T follicular helper cell (primary cell): ENCODE measurements around the gene DCT.
"Not testable (repeated sequence)": the region's sequence is repeated elsewhere in the genome, so short reads cannot be mapped to it uniquely, and the experiment has no call there.

Experiments used
- DNase-seq: peaks from one replicate; pipeline ENCODE4 v3.0.0-alpha.2; 2020; ENCODE audit warnings: low read depth
- total RNA-seq, 2 experiments: gene quantifications; one replicate each; lab custom pipeline; 2026; lab: John Stamatoyannopoulos, UW

The DCT gene
- 0 to 0.18 reads per million in 2 experiments for total RNA-seq

GRCh38 chr13:94479616-94480015, at the start of gene DCT:
DCT (minus strand) TSS chr13:94479682; CDS start chr13:94479255, 427 bp downstream.
- DNase-seq: no peak

DNA sequence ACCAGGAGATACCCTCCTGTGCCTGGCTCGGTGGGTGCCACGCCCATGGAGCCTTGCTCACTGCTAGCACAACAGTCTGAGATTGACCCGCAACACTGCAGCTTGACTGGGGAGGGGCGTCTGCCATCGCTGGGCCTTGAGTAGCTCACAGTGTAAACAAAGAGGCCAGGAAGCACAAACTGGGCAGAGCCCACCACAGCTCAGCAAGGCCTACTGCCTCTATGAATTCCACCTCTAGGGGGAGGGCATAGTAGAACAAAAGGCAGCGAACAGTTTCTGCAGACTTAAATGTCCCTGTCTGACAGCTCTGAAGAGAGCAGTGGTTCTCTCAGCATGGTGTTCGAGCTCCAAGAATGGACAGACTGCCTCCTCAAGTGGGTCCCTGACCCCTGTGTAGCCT, 47.5 kb upstream of the DCT start:
- DNase-seq: not testable (repeated sequence)

GRCh38 chr13:94525781-94526180, 46.3 kb upstream of the DCT start:
- no peak for DNase-seq

DNA sequence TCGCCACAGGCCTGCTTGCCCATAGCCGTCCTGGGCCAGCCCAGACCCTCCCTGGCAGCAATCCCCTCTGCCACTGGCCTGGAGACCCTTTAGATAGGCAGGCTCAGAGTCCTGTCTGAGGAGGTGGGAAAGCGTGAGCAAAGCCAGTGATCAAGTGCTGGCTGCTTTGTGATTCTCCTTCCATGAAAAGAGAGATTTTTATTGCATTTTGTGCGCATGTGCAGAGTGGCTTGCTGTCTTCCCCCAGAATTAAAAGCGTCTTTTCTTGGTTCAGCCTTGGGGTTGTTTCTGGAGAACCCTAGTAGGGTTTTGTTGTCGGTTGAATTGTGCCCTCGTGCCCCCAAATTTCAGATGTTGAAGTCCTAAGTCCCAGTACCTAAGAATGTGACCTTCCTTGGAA, 44.9 kb upstream of the DCT start:
- DNase-seq: no peak

- DNase-seq: no peak
These were observed 40.5 kb upstream of the DCT start for GRCh38 chr13:94520001-94520400.

DNA sequence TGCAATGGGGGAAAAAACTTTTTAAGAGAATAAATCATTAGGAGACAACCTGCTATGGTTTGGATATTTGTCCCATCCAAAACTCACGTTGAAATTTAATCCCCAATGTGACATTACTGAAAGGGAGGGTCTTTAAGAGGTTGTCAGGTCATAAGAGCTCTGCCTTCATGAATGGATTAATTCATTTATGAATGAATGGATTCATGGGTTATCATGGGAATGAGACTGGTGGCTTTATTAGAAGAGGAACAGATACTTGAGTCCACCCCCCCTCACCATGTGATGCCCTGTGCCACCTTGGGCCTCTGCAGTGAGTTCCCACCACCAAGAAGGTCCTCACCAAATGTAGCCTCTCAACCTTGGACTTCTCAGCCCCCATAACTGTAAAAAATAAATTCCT, 37.0 kb upstream of the DCT start:
- no peak for DNase-seq

DNA sequence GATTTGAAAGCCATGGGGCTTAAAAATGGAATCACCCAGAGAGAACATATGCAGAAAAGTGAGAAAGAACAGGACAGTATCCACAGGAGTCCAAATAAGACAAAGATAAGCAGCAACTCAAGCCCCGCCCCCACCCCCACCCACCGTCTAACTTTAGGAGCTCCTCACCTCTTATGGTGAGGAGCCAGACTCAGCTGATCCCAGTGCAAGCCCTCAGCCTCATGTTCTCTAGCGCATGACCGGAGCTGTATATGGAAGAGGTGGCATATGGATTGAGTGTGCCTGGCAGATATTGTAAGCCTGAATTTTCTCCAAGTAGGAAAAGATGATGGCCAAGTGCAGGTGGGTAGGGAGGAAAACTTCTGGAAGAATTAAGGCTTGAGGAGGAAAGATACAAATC, 36.4 kb upstream of the DCT start:
- DNase-seq: no peak

DNA sequence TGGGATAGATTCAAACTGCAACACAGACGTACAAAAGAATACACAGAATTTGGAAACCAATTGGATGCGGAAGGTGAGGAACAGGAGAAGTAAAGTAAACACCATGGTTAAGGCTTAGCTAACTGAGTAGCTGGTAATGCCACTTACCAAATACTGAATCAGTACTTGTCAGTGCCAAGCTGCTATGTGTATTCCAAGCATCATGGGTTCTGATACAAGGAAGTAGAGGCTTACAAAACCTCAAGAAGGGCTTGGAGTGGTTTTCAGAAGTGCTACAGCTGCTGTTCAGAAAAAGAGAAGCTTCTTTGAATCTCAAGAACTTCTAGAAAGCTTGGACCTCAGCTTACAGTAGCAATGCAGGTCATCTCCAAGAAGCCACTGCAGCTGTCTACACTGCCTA, 35.9 kb upstream of the DCT start:
- DNase-seq: no peak

DNA sequence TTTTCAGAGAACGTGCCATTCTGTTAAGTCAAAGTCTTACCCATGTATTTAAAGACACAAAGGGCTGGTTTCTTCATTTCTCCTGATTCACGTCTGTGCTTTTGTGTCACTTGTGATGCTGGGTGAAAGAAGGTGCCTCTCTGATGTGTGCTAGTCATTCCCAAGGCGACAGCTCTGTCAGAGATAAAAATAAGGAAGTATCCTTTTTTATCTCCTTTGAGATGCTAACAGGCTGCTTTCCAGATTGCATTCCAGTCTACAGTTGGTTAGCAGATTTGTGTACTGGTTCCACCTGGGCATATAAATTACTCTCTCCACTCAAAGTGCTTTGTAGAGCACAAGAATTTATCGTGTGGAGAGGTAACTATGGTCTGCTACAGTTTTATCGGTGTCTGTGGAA, 33.5 kb upstream of the DCT start:
- DNase-seq: no peak

- no peak for DNase-seq
These were observed 26.2 kb upstream of the DCT start for GRCh38 chr13:94505730-94506129.

DNA sequence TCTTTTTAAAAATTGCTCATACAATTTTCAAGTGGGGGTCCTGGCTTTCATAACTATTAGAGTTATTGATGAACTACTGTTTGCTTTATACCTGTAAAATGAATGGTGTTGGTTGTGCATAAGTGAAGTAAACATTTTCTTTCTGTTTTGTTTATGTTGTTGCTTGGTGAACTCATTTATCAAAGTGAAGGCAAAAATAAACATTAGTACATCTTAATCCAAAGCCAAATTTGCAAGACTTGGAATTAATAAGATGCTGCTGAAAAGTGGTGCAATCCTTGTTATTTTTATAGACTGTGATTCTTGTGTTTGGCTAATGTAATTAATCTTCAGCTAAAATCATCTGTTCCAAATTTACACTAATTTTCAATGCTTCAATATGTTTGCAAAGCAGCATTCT, 24.4 kb upstream of the DCT start:
- no peak for DNase-seq

GRCh38 chr13:94498831-94499230, 19.3 kb upstream of the DCT start:
- DNase-seq: not testable (repeated sequence)

GRCh38 chr13:94495806-94496205, 16.3 kb upstream of the DCT start:
- no peak for DNase-seq

DNA sequence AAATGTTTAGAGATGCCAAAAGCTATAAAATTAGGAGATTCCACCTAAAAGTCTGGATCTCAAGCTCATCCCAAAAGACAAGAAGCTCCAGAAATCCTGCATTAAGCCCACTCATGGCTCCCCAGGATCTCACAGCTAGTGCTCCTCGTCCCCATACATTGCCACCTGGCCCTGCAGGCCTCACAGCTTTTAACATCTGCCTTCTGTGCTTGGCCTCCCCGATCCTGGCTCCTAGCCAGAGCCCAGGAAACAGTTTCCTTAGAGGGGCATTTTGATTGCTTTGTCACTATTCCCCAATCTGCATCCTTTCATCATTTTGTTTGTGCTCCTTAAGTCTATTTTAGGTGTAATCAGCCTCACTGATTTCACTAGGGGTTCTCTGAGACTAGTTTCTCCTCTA, 14.5 kb upstream of the DCT start:
- DNase-seq: no peak

GRCh38 chr13:94487043-94487442, 7.6 kb upstream of the DCT start:
- DNase-seq: no peak

- DNase-seq: no peak
These were observed 4.5 kb upstream of the DCT start for GRCh38 chr13:94483970-94484369.

DNA sequence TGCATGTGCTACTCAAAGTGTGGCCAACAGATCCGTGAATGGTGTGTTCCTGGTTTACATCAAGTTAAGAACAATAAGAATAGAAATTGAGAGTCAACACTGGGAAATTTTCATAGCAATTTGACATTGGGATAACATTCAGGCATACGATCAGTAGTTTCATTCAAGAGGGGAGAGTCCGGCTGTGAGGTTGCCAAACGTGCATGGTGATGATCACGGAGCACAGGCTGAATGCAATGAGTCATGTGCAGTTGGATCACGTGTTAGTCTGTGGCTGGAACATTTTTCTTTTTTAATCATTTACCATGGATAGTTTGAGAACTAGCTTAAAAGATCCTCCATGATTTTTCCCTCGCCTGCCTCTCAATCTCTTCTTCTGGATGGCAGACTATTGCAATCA, 2.5 kb upstream of the DCT start:
- no peak for DNase-seq

- DNase-seq: no peak
These were observed 1.2 kb upstream of the DCT start for GRCh38 chr13:94480672-94481145.

GRCh38 chr13:94478913-94479312, 569 bp downstream of the DCT start:
- no peak for DNase-seq

- no peak for DNase-seq
These were observed 9.4 kb downstream of the DCT start for GRCh38 chr13:94470126-94470525.

DNA sequence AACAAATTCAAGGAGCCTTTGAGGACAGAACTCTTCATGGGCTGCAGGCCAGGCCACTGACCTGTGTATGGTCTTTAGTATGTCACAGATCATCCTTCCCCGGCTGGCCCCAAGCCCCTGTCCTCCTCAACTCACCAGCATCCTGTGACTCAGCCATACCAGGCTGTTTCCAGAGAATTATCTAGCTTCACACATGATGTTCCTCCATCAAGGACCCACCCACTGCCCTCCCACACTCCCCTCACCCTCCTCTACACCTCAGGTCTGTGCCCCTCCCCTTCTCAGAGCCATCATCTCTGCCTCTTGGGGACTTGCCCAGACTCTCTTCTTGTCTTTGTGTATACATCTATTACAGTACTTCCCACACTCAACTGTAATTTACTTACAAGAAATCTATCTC, 14.7 kb downstream of the DCT start:
- no peak for DNase-seq

DNA sequence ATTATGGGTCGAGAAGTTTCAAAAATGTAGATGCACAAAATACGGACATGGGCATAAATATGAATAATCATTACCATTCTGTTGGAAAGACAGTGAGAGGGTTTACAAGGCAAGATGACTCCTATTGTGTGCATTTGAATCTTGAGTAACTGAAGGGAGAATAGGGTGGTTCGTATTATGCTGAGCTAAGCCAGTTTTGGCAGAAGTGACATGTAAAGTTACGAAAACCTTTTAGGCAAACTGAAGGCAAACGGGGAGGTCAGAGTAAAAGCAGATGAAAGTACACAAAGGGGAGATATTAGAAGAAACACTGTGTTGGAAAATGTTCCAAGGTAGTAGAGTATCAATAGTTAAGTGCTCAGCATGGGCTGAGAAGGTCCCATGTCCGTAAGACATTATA, 16.8 kb downstream of the DCT start:
- no peak for DNase-seq

GRCh38 chr13:94459116-94459515, 20.4 kb downstream of the DCT start:
- DNase-seq: no peak

DNA sequence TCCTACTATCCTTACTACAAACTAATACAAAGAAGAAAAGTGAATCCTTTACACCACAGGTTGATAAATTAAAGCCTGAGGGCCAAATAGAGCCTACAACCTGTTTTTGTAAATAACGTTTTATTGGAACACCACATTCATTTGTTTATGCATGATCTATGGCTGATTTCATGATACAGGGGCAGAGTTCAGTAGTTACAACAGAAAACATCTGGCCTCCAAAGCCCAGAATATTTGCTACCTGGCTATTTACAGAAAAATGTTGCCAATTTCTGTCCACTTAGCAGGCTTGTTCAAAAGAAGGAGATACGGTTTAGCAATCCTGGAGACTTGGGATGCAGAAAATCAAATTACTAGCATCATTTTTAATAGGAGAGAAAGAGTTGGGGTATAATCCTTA, 24.1 kb downstream of the DCT start:
- no peak for DNase-seq

DNA sequence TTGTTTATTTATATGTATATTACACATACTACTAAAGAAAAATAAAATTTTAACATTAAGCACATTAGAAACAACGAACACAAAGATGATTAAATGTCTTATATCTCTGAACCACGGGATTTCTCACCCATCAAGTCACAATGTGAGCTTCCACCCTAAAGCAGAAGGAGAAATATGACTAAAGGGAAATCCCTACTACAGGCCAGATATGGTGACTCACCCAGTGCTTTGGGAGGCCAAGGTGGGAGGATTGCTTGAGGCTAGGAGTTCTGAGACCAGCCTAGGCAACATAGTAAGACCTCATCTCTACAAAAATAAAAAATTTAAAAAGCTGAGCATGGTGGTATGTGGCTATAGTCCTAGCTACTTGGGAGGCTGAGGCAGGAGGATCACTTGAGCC, 24.6 kb downstream of the DCT start:
- no peak for DNase-seq
